Stimulated activated CD4-positive, alpha-beta T cell treated with anti-CD3 and anti-CD28 coated beads, TNF-alpha, amount 100 ng/mL, for 4 hours (primary cell): ENCODE results near the gene SKI.
"Not testable (repeated sequence)": the region's sequence is repeated elsewhere in the genome, so short reads cannot be mapped to it uniquely, and the experiment has no call there.

ENCODE experiments used
- DNase-seq, 3 experiments: peaks; one replicate each; pipeline ENCODE4 v3.0.0-alpha.2; 2020; ENCODE audit warnings: low read depth in 3 of 3

SKI gene

DNA sequence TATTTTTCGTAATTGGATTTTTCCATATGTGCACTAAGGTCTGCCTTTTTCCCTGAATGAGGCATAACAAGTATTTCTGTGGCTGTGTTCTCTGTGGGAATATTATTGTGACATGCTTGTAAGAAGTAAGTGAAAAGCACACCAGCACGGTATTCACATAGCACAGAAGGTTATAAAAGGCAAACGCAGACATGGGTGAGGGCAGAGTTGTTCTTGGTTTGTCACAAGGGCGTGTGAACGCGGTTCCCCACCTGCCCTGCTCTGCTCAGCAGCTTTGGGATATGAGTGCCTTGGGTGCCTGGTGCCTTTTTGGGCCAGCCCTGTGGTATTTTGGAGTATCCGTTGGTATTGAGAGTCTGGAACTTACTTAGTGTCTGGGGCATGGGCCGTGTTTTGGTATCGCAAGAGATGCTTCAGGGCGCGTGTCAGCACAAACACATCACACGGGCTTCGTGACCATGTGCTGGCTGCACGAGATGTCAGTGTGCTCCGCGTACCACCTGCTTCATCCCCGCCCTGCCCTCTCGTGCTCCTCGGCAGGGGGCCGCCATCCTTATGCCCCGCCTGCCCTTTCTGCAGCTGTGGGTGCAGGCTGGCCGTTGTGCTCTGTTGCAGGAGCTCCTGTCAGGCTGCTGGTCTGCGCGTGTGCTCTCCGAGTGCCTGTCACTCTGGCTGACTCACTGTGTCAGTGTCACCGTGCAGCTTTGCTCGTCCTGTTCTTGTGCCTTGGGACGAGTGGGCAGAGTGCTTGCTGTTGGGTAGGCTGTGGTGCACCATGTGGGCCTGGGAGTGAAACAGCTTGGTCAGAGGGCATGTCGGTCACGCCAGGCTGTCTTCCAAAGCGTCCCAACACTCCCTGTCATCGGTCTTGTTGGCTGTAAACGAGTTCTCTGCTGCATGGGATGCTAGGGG lies 15.0 kb downstream of the SKI start:
- DNase-seq, result no peak

GRCh38 chr1:2247045-2247394 lies 18.9 kb downstream of the SKI start:
- not testable (repeated sequence) for DNase-seq

DNA sequence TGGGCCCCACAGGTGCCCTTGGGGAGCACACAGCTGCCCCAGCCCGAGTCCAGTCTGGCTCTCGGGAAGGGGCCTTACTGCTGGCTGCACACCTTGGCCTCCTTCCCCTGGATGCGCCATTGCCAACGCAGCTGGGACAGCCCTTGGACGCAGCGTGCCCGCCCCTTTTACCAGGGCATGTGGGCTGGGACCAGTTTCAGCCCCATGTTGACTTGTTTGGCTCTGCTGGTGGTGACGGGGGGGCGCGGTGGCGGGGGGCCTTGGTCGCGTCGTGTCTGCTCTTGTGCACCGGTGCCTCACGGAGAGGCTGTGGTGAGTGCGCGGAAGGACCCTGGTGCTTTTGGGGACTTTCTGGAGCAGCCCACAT lies 19.6 kb downstream of the SKI start:
- DNase-seq, result no peak

DNA sequence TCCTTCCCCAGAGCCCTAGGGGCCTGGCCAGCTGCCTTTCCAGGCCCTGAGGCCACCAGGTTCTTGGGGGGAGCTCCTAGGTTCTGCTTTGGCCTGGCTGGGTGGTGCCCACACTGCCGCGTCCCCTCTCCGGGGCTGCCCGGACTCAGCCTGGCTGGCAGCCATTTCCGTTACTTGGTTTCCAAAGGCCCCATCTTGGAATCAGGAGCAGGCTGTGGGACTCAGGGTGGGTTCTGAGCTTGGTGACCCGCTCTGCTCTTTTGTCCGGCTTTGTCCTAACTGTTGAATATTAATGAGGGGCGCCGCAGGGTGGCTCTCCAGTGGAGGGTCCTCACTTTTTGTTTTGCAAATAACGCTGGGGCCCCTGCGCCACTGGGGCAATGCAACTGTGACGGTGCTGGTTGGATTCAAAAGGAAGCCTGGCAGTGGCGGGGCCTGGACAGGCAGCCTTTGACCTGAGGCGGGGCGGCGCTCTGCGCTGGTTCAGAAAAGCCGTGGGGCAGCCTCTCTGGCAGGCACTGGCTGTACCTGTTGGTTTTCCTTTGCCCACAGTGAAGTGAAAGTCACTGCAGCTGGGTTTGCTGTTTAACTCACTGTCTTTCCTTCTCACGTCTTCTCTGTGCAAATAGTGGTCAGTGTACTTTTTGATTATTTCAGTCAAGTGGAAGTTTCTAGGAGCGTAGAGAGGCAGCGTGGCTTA lies 20.2 kb downstream of the SKI start:
- no peak for DNase-seq

GRCh38 chr1:2248854-2249558 lies 20.9 kb downstream of the SKI start:
- no peak for DNase-seq

DNA sequence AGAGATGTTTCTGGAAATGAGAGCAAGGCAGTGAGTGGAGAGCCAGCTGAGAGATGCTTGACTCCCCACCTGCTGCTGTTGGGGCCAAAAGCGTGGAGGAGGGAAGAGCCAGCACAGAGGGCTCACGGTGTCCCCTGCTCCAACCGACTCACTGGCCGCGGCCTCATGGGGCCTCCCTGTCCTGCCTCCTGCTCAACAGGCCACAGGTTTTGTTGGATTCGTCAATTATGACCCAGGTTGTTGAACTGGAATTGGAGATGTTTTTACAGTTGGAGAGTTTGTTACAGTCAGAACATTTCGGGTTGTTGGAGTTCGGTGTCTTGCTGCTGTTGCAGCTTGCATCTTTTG lies 21.4 kb downstream of the SKI start:
- no peak for DNase-seq

DNA sequence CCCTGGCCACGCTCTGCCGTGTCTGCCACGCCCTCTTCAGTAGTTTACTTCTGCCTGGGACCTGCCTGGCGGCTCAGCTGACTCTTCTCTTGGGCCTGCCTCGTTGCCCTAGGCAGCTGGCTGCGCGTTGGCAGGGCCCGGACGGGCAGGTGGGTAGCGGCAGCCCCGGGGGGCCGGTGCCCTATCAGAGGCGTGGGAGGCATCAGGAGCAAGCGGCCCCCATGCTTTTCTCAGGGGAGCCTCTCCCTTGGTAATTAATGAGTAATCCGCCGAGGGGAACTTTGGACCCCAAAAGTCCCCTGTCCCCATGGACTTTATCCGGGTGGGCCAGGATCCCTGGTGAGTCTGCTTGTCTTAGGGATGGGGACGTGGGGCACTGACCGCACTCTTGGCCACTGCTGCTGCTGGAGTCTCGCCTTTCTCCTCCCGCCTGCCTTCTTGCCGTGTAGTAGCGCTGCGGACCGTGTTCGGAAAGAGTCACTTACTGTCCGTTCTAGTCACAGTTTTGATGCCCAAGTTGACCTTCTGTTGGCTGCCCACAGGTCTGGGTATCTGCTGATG lies 22.7 kb downstream of the SKI start:
- DNase-seq, result no peak

GRCh38 chr1:2251363-2251762 lies 23.2 kb downstream of the SKI start:
- DNase-seq, result no peak

GRCh38 chr1:2251786-2252185 lies 23.7 kb downstream of the SKI start:
- no peak for DNase-seq

DNA sequence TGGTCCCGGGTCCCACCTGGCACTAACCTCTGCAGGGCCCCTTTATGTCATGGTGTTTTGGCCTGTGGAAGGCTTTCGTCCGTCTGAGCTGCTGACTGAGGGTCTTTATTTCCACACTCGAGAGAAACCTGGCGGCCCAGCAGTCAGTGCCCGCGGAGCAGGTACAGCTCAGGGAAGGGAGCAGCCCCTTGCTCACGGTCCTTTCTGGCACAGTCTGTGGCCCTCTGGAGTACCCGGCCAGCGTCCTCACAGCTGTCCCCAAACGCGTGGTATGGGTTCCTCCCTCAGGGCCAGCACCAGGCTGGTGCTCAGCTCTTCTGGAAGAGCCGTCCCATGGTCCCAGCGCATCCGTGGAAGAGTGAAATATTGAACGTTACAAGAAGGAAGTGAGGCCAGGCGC lies 24.3 kb downstream of the SKI start:
- DNase-seq, result no peak

GRCh38 chr1:2253036-2253796 lies 25.1 kb downstream of the SKI start:
- no peak for DNase-seq

DNA sequence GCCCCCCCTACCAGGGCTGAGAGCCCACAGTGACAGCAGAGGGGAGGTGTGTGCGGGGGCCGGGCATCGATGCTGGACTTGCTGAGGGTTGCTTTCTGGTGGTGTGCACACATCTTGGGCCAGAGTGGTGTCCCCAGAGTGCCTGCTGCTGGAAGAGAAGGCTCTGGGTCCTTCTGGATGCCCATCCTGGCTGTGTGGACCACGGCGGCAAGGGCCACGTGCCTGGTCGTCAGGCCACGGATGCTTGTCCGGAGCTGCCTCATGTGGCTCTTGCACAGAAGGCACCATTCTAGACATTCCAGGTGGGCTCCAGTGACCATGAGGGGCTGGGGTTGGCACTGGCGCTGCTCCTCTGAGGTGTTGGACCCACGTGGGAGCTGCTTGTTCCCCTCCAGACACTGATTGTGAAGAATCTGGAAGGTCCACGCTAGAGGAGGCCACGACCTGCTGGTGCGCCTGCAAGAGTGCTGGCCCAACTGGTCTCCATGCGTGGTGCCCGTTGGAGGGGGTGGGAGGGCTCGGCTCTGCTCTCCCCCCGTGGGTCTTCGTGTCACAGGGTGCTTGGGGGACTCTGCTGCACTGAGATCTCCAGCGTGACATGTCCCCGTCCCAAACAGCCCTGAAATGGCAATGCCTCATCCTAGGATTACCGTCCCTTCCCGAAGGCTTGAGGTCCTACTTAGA lies 25.8 kb downstream of the SKI start:
- no peak for DNase-seq

DNA sequence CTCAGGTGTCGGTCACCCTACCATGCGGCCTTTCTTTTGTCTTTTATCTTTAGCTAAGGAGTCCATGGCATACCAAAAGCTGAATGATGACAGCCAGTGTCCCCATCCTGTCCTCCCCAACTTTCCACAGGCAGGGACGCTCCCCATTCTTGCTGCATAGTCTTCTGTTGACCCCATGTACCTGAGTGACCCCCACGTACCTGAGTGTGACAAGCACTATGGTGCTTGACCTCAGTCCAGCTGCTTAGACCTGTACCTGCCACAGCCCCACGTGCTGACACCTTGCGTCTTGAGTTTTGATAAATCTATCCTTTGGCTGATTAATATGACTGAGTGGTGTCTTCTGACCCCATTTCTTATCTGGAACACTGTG lies 26.9 kb downstream of the SKI start:
- no peak for DNase-seq

- DNase-seq, result peak in 2 of 3 experiments; percentile 63 to 64
Observed at GRCh38 chr1:2255420-2256369, 27.6 kb downstream of the SKI start.

GRCh38 chr1:2256435-2257244 lies 28.5 kb downstream of the SKI start:
- DNase-seq, result no peak

- no peak for DNase-seq
Observed at GRCh38 chr1:2257245-2257627, 29.1 kb downstream of the SKI start.

- no peak for DNase-seq
Observed at GRCh38 chr1:2258122-2258681, 30.1 kb downstream of the SKI start.

DNA sequence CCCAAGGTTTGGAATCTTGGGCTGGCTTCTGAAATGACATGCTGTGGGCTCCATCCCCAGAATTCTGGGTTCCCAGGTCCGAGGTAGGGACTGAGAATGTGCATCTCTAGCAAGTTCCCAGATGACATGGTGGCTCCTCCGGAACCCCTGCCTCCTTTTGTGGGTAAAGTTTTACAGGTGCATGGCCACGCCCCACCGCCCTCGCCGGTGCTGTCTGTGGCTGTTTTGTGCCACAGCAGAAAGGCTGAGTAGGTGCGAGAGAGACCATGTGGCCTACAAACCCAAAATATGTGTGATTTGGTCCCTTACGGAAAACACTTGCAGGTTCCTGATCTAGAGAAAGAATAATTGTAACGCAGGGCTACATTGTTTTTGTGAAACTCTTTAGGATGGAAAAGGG lies 30.9 kb downstream of the SKI start:
- DNase-seq, result peak in 2 of 3 experiments; percentile 53 to 62
